Astrocyte of the cerebellum (primary cell): ENCODE measurements around the gene GPR61.

Experiments
- DNase-seq: peaks from one replicate; pipeline ENCODE4 v3.0.0-alpha.2; 2011; ENCODE audit warnings: low read depth
- H3K4me3 ChIP-seq: 2 replicates; pipeline ENCODE4 v1.5.1; 2011; ENCODE audit warnings: mild to moderate bottlenecking, low read depth, low read length, moderate library complexity
- in situ Hi-C: cut with HindIII; loops from 2 replicates; pipeline ENCODE4 v1.10.0; 2017; ENCODE audit warnings: low sequenced_read_pairs
- TF ChIP-seq, protein P1 (sequence below): IDR thresholded peaks from 2 replicates; pipeline ENCODE4 v1.5.1; 2012; ENCODE audit warnings: low read length, low read depth, moderate library complexity, mild to moderate bottlenecking; ENCODE audit errors: missing control alignments

GPR61 gene

DNA sequence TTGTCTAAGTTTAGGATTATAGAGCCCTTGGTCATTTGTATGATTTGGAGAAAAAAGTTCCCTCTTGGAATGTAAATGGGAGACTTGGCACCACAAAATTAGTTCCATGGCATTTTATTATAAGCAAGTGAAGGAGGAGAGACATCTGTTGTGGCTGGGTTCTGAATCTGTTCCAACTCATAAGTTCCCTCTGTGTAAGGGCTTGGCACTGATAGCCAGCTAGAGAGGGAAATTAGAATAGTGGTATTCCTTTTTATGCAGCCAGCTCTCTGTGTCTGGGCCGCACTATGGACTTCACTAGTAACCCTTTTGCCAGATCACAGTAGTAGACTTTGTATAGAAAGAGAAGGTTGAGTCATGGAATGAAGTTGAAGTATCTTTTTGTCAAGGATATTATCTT, 39.8 kb downstream of the GPR61 start:
- H3K4me3 ChIP-seq: no peak overlapping the region
- TF ChIP-seq, protein P1, sequence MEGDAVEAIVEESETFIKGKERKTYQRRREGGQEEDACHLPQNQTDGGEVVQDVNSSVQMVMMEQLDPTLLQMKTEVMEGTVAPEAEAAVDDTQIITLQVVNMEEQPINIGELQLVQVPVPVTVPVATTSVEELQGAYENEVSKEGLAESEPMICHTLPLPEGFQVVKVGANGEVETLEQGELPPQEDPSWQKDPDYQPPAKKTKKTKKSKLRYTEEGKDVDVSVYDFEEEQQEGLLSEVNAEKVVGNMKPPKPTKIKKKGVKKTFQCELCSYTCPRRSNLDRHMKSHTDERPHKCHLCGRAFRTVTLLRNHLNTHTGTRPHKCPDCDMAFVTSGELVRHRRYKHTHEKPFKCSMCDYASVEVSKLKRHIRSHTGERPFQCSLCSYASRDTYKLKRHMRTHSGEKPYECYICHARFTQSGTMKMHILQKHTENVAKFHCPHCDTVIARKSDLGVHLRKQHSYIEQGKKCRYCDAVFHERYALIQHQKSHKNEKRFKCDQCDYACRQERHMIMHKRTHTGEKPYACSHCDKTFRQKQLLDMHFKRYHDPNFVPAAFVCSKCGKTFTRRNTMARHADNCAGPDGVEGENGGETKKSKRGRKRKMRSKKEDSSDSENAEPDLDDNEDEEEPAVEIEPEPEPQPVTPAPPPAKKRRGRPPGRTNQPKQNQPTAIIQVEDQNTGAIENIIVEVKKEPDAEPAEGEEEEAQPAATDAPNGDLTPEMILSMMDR: no peak
- peak; percentile 76 for DNase-seq
- in situ Hi-C loops: no loop called here

DNA sequence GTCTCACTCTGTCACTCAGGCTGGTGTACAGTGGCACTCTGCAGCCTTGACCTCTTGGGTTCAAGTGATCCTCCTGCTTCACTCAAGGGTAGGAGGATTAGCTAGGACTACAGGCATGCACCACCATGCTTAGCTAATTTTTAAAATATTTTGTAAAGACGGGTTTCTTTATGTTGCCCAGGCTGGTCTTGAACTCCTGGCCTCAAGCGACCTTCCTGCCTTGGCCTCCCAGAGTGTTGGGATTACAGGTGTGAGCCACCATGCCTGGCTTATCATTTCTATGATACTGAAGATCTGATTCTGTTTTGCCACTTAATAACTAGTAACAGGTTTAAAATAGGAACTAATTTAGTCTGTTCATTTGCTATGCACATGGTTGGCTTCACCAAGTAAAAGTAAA, 42.3 kb downstream of the GPR61 start:
- TF ChIP-seq, protein P1: no peak
- no peak for DNase-seq

DNA sequence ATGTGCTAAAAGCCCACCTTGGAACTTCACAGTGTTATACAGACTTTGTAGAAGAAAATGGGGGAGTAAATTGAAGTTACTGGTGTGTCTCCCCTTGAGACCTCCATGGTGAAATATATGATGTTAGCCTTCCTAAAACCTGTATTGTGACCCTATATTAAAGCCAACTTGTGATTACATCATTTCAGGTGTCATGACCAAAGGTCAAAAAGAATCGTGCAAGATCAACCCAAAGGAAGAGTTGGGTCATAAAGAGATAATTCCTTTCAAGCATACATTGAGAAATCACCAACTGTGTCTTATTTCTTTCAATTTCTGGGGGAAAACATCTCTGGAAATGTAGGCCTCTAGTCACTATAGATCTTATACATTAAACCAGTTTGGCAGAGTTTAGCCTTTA, 45.1 kb downstream of the GPR61 start:
- in situ Hi-C loops: no loop called here
- no peak for DNase-seq
- TF ChIP-seq, protein P1: no peak
- H3K4me3 ChIP-seq: no peak overlapping the region

More for the DNA sequence above, 42.3 kb downstream of the GPR61 start:
- H3K4me3 ChIP-seq: no peak overlapping the region
- in situ Hi-C loops: no loop called here

DNA sequence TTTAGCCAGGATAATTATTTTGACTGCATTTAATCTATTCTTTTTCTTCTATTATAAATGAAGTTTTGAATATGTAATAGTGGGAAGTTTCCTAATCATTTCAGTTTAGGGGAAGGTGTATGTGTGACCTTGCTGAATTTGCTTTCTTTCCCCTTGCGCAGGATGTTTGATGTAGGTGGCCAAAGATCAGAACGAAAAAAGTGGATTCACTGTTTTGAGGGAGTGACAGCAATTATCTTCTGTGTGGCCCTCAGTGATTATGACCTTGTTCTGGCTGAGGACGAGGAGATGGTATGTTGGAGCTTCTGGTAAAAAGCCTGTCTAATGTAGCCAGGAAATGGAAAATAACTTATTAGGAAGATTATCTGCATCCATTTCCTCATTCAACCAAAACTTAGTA, 46.4 kb downstream of the GPR61 start:
- TF ChIP-seq, protein P1: no peak
- DNase-seq: no peak
- in situ Hi-C loops: no loop called here
- no peak overlapping the region for H3K4me3 ChIP-seq

DNA sequence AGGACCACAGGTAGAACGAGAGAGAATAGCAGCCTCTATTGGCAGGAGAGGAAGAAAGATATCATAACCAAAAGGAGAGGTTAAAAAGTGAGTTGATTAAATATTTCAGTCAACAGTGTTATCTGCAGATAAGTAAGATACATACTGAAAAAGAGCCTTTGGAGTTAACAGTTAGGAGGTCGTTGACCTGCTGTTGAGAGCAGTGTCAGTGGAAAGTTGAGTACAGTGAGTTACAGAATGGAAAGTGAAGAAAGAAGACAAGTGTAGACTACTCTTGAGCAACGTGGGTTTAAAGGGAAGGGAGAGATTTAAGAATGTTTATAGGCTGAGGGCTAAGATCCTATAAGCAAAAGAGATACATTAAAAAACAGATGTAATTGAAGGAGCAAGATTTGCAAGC, 49.5 kb downstream of the GPR61 start:
- in situ Hi-C loops: no loop called here

DNA sequence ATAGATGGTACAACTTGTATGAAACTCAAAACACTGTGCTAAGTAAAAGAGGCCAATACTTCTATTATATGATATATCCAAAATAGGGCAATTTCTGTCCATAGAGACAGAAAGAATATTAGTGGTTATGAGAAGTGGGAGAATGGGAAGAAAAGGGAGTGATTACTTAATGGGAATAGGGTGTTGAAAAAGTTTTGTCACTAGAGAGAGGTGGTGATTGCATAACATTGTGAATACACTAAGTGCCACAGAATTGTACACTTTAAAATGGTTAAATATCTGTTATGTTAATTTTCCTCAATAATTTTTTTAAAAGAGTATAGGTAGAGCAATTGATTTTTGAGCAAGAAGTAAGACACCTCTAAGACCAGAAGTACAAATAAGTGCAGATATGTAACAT, 50.0 kb downstream of the GPR61 start:
- in situ Hi-C loops: no loop called here
- no peak overlapping the region for H3K4me3 ChIP-seq
- TF ChIP-seq, protein P1: no peak
- DNase-seq: no peak

More for the DNA sequence above, 49.5 kb downstream of the GPR61 start:
- H3K4me3 ChIP-seq: no peak overlapping the region
- DNase-seq: no peak
- TF ChIP-seq, protein P1: no peak

DNA sequence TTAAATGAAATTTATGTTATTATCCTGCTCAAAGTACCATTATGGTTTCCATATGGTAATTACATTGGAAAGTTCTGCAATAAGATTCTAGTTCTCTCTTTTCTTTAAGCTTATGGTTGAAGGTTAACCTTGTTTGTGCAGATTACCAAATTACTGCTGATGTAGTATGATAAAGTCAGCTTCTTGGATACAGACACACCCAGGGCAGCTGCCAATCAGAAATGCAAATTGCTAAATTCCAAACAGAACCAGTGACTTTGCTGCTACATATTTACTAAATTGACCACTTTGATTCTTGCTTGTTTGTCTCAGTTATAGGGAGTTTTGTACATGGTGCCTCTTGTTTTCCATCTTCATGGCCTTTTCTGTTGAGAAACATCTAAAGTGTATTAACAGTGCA, 53.2 kb downstream of the GPR61 start:
- no peak overlapping the region for H3K4me3 ChIP-seq
- in situ Hi-C loops: no loop called here
- TF ChIP-seq, protein P1: no peak
- DNase-seq: no peak
